Heart right ventricle (tissue), 16 donors: ENCODE measurements around the gene CIB2. TPM values are rescaled to one million over a fixed set of nuclear protein-coding genes. Genes with fewer than 3 reads are reported as not detected.
A peak's percentile ranks its signal among the peaks of the same experiment; 100 is the strongest.

ENCODE experiments used
- ATAC-seq, 8 donors: fragments of 200-7000 bp; cut with Tn5 transposase; one replicate each; pipeline ENCODE4 v1.9.1; 2020; ENCODE audit warnings: mild to moderate bottlenecking in 8 of 8, moderate library complexity in 8 of 8, moderate number of reproducible peaks in 1 of 8
- DNase-seq, 2 donors: peaks; one replicate each; pipeline ENCODE4 v3.0.0-alpha.2; 2020
- H3K27ac ChIP-seq, 10 donors: fragments of 200-600 bp; sonication (generic) in 2 of 10; one replicate each; pipeline versions ENCODE4 v1.5.0 to v1.8.0; 2020 to 2022; ENCODE audit warnings: mild to moderate bottlenecking in 3 of 10
- H3K27me3 ChIP-seq, 7 donors: fragments of 200-600 bp; one replicate each; pipeline ENCODE4 v1.8.0; 2021 to 2022; ENCODE audit warnings: mild to moderate bottlenecking in 2 of 7
- H3K36me3 ChIP-seq, 9 donors: fragments of 200-600 bp; sonication (generic) in 1 of 9; one replicate each; pipeline versions ENCODE4 v1.5.0 to v1.8.0; 2020 to 2022; ENCODE audit warnings: mild to moderate bottlenecking in 2 of 9
- H3K4me1 ChIP-seq, 9 donors: fragments of 200-600 bp; sonication (generic) in 1 of 9; one replicate each; pipeline versions ENCODE4 v1.5.0 to v1.8.0; 2020 to 2022; ENCODE audit warnings: mild to moderate bottlenecking in 4 of 9
- H3K4me3 ChIP-seq, 10 donors: fragments of 200-600 bp; sonication (generic) in 2 of 10; one replicate each; pipeline versions ENCODE4 v1.5.0 to v1.8.0; 2020 to 2022; ENCODE audit warnings: mild to moderate bottlenecking in 7 of 10, moderate library complexity in 2 of 10
- H3K9me3 ChIP-seq, 11 donors: fragments of 200-600 bp in 10 of 11; sonication (generic) in 2 of 11; one replicate each; pipeline versions ENCODE4 v1.5.0 to v1.8.0; 2013 to 2022; ENCODE audit warnings: mild to moderate bottlenecking in 2 of 11, control low read depth in 1 of 11, moderate library complexity in 1 of 11
- WGBS, 2 donors: extraction: QIAGEN DNeasy Blood & Tissue Kit; methylation state at CpG; one replicate each; pipeline ENCODE4 v1.1.7; 2013; ENCODE audit warnings: inconsistent platforms in 1 of 2; 5-methylcytosine and 5-hydroxymethylcytosine counted together
- intact Hi-C, 10 donors: fragments of 100-400 bp; cut with DNase I; formaldehyde crosslinking; loops; one replicate each; pipeline versions ENCODE4 v1.11.1 to v1.14.2; 2022
- polyA plus RNA-seq, 2 donors: library from polyadenylated mRNA; stranded (reverse); fragments of 200-250 nt; gene quantifications; one replicate each; pipeline ENCODE4 v1.2.3, GENCODE V29; 2013
- total RNA-seq, 10 donors: library from RNA; stranded (reverse); fragmentation: NEBNext Ultra II Directional in 3 of 10; extraction: Animal tissue kit (Norgen Biotek cat#: 25700) in 3 of 10; gene quantifications; one replicate each; pipeline versions ENCODE4 v1.2.1 to v1.2.4, GENCODE V29; 2021 to 2023
- TF ChIP-seq, protein P1 (sequence below), 9 donors: fragments of 200-600 bp; sonication (generic) in 2 of 9; IDR thresholded peaks; one replicate each; pipeline versions ENCODE4 v1.5.0 to v1.8.0; 2021 to 2022; ENCODE audit warnings: antibody characterized with exemption in 9 of 9, mild to moderate bottlenecking in 5 of 9, moderate library complexity in 1 of 9
- donor health status: Arrhythmogenic right ventricular cardiomyopathy.
- donor health status: ischemic (EF 13 %, LVEDD 7.1; RV severe dilation, severe dysfunction).
- donor health status: healthy with polysubstance abuse.
- donor health status: DM: no; HTN: yes; CAD: no.
- donor health status: DM: no; HTN: no; CAD: no.
- donor health status: ischemic (EF 25% LVEDD 6.9; RV normal size, moderate dysfunction).
- donor health status: ischemic (EF 25% LVEDD 5.7; RV mildly dilated, moderate dysfunction).
- donor health status: healthy.
- donor health status: DM: yes; HTN: yes; CAD: no.
- donor health status: Ischemic cardiomyopathy.
- donor health status: ischemic (EF 35%, LVEDD 5.7; RV mildly dilated, moderate dysfunction).
- donor health status: nonischemic (EF 11% LVEDD 7.7; RV severe dilation, severe dysfunction).
- donor health status: DM: yes; HTN: yes; CAD: no.
- donor health status: PGD.
- donor health status: ischemic (EF 29% LVEDD 5.4; RV normal size, mild dysfunction).
- donor health status: nonischemic (EF 23%, LVEDD 6.1; RV moderate dilation, normal function).

CIB2 gene
- total and polyA plus RNA-seq, 12 donors: 2.6 to 32.3 (median 13.7) TPM

GRCh38 chr15:78107471-78107870, 23.8 kb downstream of the CIB2 start:
- 95 to 98% methylated on average over 8 of the region's 8 CpGs for WGBS, 2 donors
- Histone ChIP-seq H3K27me3 (no peaks in the 10 kb centered on the region), H3K9me3 (no peaks in the 10 kb centered on the region), H3K4me3 (no peak overlapping the region), H3K36me3 (no peaks in the 10 kb centered on the region), H3K27ac (no peak overlapping the region), H3K4me1 (peaks cover 0 to 44% (median 0%) of the 10 kb centered on the region in 9 donors)
- intact Hi-C loops: loop anchor here in 3 of 10 donors (2.0 to 5.0 kb wide), 3 partner anchors 100 to 140 kb away; no protein-coding TSS in a partner anchor
- ATAC-seq (no peak), DNase-seq (no peak)
- TF ChIP-seq, protein P1, sequence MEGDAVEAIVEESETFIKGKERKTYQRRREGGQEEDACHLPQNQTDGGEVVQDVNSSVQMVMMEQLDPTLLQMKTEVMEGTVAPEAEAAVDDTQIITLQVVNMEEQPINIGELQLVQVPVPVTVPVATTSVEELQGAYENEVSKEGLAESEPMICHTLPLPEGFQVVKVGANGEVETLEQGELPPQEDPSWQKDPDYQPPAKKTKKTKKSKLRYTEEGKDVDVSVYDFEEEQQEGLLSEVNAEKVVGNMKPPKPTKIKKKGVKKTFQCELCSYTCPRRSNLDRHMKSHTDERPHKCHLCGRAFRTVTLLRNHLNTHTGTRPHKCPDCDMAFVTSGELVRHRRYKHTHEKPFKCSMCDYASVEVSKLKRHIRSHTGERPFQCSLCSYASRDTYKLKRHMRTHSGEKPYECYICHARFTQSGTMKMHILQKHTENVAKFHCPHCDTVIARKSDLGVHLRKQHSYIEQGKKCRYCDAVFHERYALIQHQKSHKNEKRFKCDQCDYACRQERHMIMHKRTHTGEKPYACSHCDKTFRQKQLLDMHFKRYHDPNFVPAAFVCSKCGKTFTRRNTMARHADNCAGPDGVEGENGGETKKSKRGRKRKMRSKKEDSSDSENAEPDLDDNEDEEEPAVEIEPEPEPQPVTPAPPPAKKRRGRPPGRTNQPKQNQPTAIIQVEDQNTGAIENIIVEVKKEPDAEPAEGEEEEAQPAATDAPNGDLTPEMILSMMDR (IDR thresholded peaks at IDR 0.05): no peak

GRCh38 chr15:78105476-78106241, 25.6 kb downstream of the CIB2 start:
- Histone ChIP-seq H3K9me3 (no peaks in the 10 kb centered on the region), H3K4me3 (no peak overlapping the region), H3K36me3 (no peaks in the 10 kb centered on the region), H3K27ac (peak overlapping the region in 1 of 10 donors; percentile 1), H3K27me3 (no peaks in the 10 kb centered on the region), H3K4me1 (peaks cover 0 to 45% (median 0%) of the 10 kb centered on the region in 9 donors)
- intact Hi-C loops: loop anchor here in 4 of 10 donors (1.0 to 5.0 kb wide), 4 partner anchors 98 to 139 kb away; no protein-coding TSS in a partner anchor
- WGBS, 2 donors: 86 to 89% methylated on average over 16 of the region's 16 CpGs
- DNase-seq (no peak), ATAC-seq (no peak)
- TF ChIP-seq, protein P1 (IDR thresholded peaks at IDR 0.05): no peak

GRCh38 chr15:78104566-78105475, 26.4 kb downstream of the CIB2 start:
- ATAC-seq (no peak), DNase-seq (no peak)
- H3K9me3 ChIP-seq: no peaks in the 10 kb centered on the region
- WGBS, 2 donors: 87 to 94% methylated on average over 12 of the region's 12 CpGs
- no peaks in the 10 kb centered on the region for H3K36me3 ChIP-seq
- intact Hi-C loops: loop anchor here in 2 of 10 donors (5.0 kb wide), 2 partner anchors 98 to 138 kb away; no protein-coding TSS in a partner anchor
- TF ChIP-seq, protein P1 (IDR thresholded peaks at IDR 0.05): no peak
- H3K4me3 ChIP-seq: no peak overlapping the region
- no peaks in the 10 kb centered on the region for H3K27me3 ChIP-seq
- peaks cover 0 to 45% (median 0%) of the 10 kb centered on the region in 9 donors for H3K4me1 ChIP-seq
- H3K27ac ChIP-seq: peak overlapping the region in 1 of 10 donors; percentile 81

DNA sequence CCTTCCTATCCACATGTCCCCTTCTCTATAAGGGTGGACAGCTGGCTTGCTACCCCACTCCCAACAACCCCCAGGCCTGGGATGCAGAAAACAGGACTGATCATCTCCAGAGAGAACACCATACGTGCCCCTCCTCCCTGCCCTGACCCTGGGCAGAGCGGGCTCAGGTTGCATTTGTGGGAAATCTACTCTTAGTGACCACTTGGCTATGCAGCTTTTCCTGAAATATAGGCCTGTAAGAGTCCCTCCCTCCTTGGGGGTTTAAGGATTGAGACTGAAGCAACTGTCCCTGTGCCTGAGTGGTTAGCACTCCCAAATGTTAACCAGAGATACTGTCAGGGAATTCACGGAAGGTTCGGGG, 27.1 kb downstream of the CIB2 start:
- Histone ChIP-seq H3K4me3 (no peak overlapping the region), H3K27ac (peak overlapping the region in 1 of 10 donors; percentile 81), H3K27me3 (no peaks in the 10 kb centered on the region), H3K36me3 (no peaks in the 10 kb centered on the region), H3K9me3 (no peaks in the 10 kb centered on the region), H3K4me1 (peaks cover 0 to 45% (median 0%) of the 10 kb centered on the region in 9 donors)
- 95 to 96% methylated on average over 4 of the region's 4 CpGs for WGBS, 2 donors
- DNase-seq (no peak), ATAC-seq (no peak)
- TF ChIP-seq, protein P1 (IDR thresholded peaks at IDR 0.05): no peak
- intact Hi-C loops: no loop called here
